Ishikawa (cell line): ENCODE data around the gene FGF12.

Experiments used
- CEBPB ChIP-seq: IDR thresholded peaks from 2 replicates; pipeline ENCODE4 v1.6.1; 2012
- CREB1 ChIP-seq: IDR thresholded peaks from 2 replicates; pipeline ENCODE4 v1.6.1; 2012; ENCODE audit warnings: low read depth
- EGR1 ChIP-seq: IDR thresholded peaks from 2 replicates; pipeline ENCODE4 v1.6.1; 2012
- EP300 ChIP-seq: IDR thresholded peaks from 2 replicates; pipeline ENCODE4 v1.6.1; 2012; ENCODE audit warnings: borderline replicate concordance
- FOXM1 ChIP-seq: IDR thresholded peaks from 2 replicates; pipeline ENCODE4 v1.6.1; 2012; ENCODE audit warnings: low read depth, borderline replicate concordance
- MAX ChIP-seq: IDR thresholded peaks from 2 replicates; pipeline ENCODE4 v1.6.1; 2012
- NFIC ChIP-seq: IDR thresholded peaks from 2 replicates; pipeline ENCODE4 v1.6.1; 2012
- RAD21 ChIP-seq: IDR thresholded peaks from 2 replicates; pipeline ENCODE4 v1.6.1; 2012; ENCODE audit warnings: low read depth
- REST ChIP-seq: IDR thresholded peaks from 2 replicates; pipeline ENCODE4 v1.6.1; 2012; ENCODE audit warnings: low read depth, mild to moderate bottlenecking
- TAF1 ChIP-seq: IDR thresholded peaks from 2 replicates; pipeline ENCODE4 v1.6.1; 2012; ENCODE audit warnings: low read depth, mild to moderate bottlenecking
- TCF12 ChIP-seq: IDR thresholded peaks from 2 replicates; pipeline ENCODE4 v1.6.1; 2012; ENCODE audit warnings: low read depth
- TEAD4 ChIP-seq: IDR thresholded peaks from 2 replicates; pipeline ENCODE4 v1.6.1; 2012
- USF1 ChIP-seq: IDR thresholded peaks from 2 replicates; pipeline ENCODE4 v1.6.1; 2012
- YY1 ChIP-seq: IDR thresholded peaks from 2 replicates; pipeline ENCODE4 v1.6.1; 2012; ENCODE audit warnings: low read depth
- ZBTB7A ChIP-seq: IDR thresholded peaks from 2 replicates; pipeline ENCODE4 v1.6.1; 2012; ENCODE audit warnings: low read depth

The FGF12 gene

GRCh38 chr3:192637803-192638202 is 89.5 kb downstream of the FGF12 start:
- TF ChIP-seq RAD21 (no peak), TCF12 (no peak), TAF1 (no peak), FOXM1 (no peak), ZBTB7A (no peak), YY1 (no peak), REST (no peak), USF1 (no peak), EGR1 (no peak), MAX (no peak)

GRCh38 chr3:192636517-192637444 is 90.6 kb downstream of the FGF12 start:
- TF ChIP-seq ZBTB7A (no peak), YY1 (no peak), EGR1 (no peak), EP300 (no peak), MAX (no peak), CREB1 (no peak), RAD21 (no peak), FOXM1 (no peak), REST (no peak), TCF12 (no peak)

GRCh38 chr3:192629429-192629828 is 97.9 kb downstream of the FGF12 start:
- no peak for TF ChIP-seq MAX
- no peak for TF ChIP-seq CEBPB
- TF ChIP-seq ZBTB7A: no peak
- no peak for TF ChIP-seq YY1
- TF ChIP-seq TEAD4: no peak
- TF ChIP-seq TAF1: no peak
- no peak for TF ChIP-seq REST
- no peak for TF ChIP-seq RAD21
- TF ChIP-seq FOXM1: no peak
- TF ChIP-seq NFIC: no peak

GRCh38 chr3:192621909-192622308 is 105.4 kb downstream of the FGF12 start:
- TF ChIP-seq NFIC (no peak), TAF1 (no peak), REST (no peak), CEBPB (no peak), ZBTB7A (no peak), YY1 (no peak), TCF12 (no peak), RAD21 (no peak), EGR1 (no peak), USF1 (no peak), FOXM1 (no peak), TEAD4 (no peak), MAX (no peak), EP300 (no peak), CREB1 (no peak)
